HT-29 (cell line): ENCODE measurements around the gene CTSL. TPM values are rescaled to one million over a fixed set of nuclear protein-coding genes. Genes with fewer than 3 reads are reported as not detected.
"Not testable (repeated sequence)": the region's sequence is repeated elsewhere in the genome, so short reads cannot be mapped to it uniquely, and the experiment has no call there.

Experiments
- DNase-seq: peaks from one replicate; pipeline ENCODE4 v3.0.0-alpha.2; 2015; ENCODE audit warnings: low spot score
- total RNA-seq: library from RNA; depleted of rRNA; stranded (reverse); fragments of >200 nt; shearing (Covaris generic); gene quantifications from 2 replicates; pipeline ENCODE4 v1.2.3, GENCODE V29; 2014; rRNA removed

Gene CTSL
- total RNA-seq, 1 experiment from 2014 or later = 6.1 TPM

- DNase-seq = not testable (repeated sequence)
These were observed 32.4 kb downstream of the CTSL start for GRCh38 chr9:87758330-87758729.

DNA sequence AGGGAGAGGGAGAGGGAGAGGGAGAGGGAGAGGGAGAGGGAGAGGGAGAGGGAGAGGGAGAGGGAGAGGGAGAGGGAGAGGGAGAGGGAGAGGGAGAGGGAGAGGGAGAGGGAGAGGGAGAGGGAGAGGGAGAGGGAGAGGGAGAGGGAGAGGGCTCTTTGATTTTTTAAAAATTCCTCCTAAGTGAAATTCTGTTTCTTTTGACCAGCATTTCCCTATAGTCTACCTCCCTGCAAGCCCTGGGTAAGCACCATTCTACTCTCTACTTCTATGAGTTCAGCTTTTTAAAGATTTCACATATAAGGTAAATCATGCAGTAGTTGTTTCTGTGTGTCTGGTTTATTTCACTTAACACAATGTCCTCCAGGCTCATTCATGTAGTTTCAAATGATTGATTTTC lies 34.1 kb downstream of the CTSL start:
- DNase-seq = not testable (repeated sequence)

GRCh38 chr9:87760529-87760928 lies 34.6 kb downstream of the CTSL start:
- DNase-seq = no peak

DNA sequence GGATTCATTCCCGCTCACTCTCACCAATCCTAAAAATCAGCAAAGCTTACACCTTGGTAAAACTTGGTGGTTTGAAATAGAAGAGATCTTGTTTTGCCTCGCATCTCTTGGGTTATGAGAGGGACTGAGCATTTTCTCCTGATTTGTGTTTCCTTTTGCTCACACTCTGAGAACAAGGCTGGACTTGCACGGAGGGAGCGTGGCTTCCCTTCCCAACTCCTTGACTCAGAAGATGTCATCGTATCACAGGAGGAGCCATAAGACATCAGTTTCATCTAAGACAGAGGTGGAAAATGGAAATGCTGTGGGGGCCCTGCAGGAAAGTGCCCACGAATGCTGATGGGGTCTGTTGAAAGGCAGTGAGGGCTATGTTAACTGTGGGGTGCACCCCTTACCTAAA lies 37.4 kb downstream of the CTSL start:
- DNase-seq = no peak

- DNase-seq = no peak
These were observed 39.6 kb downstream of the CTSL start for GRCh38 chr9:87765521-87765920.

- DNase-seq = peak; percentile 73
These were observed 40.8 kb downstream of the CTSL start for GRCh38 chr9:87766697-87767096.

- no peak for DNase-seq
These were observed 44.8 kb downstream of the CTSL start for GRCh38 chr9:87770616-87771315.

DNA sequence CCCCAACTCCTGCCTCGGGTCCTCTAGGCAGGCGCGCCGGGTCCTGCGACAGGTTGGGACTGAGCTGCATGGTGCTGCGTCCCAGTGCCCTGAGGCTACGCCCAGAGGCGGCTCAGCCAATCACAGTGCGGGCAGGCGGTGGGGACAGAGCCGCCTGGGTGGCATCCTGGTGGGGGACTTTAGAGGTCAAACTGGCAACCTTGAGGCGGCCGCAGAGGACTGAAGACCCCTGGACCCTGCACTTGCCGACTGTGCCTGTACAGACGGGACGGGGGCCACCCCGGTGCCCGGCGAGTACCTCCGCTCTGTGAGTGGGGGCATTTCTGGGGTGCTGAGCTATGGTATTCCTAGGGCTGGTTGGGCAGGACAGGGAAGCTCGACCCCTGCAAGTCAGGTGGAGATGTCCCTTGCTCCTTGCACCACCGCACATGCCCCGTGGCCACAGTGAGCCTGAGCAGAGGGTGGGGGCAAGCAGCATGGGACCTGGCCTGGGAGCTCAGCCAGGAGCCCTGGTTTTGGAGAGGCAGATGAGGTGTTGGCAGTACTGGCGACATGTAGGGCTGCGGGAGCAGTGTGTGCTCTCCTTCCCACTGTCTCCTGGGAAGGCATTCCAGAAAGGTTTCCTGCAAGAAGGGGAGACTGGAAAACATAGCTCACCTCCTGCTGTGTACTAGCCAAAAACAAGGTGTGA lies 45.5 kb downstream of the CTSL start:
- DNase-seq = no peak

DNA sequence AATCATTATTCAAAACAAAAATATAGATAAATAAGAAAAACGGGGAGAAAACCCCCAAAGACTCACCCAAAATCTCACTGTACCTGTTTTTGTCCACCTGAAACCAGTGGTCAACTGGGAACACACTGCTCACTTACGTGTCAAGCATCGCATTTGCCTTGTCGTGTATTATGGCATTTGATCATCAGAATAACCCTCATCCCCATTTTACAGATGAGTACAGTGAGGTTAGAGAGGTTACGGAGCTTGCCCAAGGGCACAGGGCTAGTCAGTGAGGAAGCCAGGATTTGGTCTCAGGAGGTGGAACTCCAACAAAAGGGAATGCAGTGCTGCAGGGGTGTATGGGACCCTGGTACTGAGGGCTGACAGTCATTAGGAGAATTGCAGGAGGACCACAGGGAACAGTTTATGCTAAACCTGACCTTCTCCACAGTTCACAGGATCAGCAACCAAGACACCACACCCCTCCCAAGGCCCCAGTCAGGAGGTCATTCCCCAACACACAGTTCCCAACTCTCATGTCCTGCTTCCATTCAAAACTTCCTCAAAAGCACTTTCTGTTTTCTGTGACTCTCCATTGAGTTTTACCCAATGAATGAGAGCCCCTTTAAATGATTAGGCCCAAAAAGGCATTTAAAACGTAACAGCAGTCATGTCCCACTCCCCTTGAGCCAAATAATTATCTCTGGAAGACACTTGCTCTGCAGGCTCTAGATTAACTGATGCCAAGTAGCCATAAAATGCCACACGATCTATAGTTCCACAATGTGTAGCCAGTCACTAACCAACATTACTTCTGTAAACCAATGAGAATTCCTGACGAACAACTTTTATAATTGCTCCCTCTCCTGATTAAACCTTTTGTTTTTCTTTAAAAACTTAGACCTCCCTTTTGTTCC lies 50.8 kb downstream of the CTSL start:
- DNase-seq = no peak

DNA sequence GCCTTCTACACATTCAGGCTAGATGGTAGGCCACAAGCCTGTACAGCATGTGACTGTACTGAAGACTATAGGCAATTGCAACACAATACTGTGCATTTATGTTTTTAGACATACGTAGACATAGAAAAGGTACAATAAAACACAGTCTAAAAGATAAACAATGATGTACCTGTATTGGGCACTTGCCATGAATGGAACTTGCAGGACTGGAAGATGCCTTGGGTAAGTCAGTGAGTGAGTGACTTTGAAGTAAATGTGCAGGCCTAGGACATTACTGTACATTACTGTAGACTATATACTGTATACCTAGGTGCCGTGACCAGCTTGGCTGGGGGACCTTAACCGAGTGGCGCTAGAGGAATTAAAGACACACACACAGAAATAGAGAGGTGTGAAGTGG lies 53.1 kb downstream of the CTSL start:
- DNase-seq = no peak

Other genes starting within 250 kb of the CTSL start
- 37.1 and 39.0 TPM in 2 replicates for gene DAPK1, start 228.3 kb upstream of the CTSL start, total RNA-seq
- gene SPATA31E1, start 156.8 kb downstream of the CTSL start, total RNA-seq = not detected in 2 replicates
- gene SPATA31C1, start 191.8 kb downstream of the CTSL start, total RNA-seq = not detected in 2 replicates
- 5.8 and 6.2 TPM in 2 replicates for gene CDK20, start 248.4 kb downstream of the CTSL start, total RNA-seq